HG03457 (cell line): Measurements from ENCODE around the gene DKK3.

ENCODE experiments used
- ATAC-seq: cut with Tn5 transposase; IDR thresholded peaks from one replicate; pipeline ENCODE4 v1.9.1; 2021; ENCODE audit warnings: moderate number of reproducible peaks; ENCODE audit not compliant: unreplicated experiment

Gene DKK3

DNA sequence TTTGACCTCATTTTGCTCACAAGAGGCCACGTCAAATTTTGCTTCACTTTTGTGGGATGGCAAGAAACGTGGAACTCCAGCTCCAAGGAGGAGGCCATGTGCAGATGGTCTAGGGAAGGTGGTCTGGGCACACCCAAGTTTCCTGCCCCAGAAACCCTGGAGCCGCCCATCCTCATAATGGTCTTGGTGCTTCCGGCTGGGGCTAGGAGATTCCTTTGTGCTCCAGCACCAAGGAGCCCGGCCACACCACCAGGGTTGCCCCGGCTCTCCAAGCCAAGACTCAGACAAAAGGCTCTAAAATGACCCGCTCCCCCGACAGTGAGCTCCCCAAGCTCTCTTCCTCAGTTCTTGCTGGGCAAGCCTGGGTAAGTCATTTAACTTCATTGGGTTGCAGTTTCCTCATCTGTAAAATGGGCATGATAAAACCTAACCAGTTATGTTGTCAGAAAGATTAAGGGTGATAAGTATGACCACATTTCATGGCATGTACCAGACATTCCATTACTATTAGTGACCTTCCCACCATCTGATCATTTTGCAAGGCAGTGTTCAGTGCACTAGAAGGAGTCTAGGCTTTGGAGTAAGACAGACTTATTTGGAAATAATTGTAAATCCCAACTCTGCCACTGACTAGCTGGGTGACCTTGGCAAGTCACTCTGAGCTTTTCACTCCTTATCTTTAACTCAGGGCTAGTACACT, 23.3 kb downstream of the DKK3 start:
- ATAC-seq, result no peak

DNA sequence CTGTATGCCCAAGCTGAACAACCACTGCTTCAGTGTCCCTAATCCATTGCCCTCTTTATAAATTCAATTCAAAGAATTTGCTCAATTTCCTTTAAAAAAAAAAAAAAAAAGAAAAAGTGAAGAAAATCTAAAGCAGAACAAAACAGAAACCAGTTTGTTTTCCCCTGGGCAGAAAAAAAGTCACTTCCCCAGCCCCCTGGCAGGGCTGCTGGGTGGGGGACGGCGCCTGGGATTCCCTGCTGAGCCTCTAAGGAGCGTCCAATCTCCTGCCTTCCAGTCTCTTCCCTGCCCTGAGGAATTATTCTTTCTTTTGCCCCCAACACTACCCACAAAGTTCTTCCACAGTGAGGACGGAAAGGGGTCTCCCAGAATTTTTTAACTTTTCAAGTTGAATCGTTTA, 23.9 kb downstream of the DKK3 start:
- no peak for ATAC-seq

DNA sequence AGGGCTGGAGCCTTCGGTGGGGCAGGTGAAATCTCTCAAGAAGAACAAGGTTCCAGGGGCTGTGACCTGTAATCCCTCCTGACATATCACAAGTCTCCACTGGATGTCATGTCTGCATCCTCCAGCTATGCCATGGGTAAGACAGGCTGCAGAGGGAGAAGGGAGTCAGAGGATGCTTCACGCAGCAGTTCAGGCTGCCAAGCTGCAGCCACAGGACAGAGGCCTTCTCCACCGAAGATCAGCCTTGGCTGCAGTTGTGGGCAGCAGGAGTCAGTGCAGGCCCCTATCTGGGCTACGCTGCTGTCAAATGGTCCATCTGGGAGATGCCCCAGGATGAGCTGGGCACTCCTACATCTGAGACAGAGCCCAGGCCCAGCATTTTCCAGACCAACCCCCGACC, 25.0 kb downstream of the DKK3 start:
- no peak for ATAC-seq

DNA sequence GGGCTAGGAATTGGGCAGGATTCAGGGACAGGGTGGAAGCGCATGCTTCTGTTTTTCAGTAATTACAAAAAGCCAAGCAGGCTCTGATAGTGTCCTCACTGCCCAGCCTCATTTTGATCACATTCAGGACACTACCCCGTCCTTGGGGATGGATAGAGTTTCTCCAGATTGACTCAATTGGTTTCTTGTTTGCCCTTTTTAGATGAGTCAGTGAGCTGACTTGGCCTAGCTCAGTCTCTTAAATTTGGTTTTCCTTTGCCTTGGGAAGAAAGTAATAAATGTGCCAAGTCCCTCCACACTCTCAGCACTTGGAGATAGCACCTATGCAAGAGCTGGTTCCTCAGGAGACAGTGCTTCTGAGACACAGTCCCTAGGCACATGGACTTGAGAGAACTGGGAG, 25.5 kb downstream of the DKK3 start:
- ATAC-seq, result no peak

DNA sequence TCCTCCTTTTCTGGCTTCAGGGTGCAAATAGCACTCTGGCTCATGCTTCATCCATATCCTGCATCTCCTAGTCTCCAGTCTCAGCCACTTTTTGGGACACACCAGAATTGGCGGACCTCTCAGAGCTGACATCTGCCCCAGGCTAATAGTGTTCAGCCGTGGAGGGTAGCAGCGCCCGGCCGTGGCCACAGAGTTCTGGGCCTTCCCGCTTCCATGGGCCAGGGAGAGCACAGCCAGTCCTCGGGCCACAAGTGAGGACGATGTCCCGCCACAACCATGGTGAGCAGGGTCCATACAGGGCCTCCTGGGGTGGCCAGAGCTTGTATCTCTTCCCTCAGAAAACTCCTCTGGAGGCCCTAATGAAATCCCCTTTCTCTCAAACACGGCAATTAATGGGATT, 26.0 kb downstream of the DKK3 start:
- ATAC-seq, result no peak

DNA sequence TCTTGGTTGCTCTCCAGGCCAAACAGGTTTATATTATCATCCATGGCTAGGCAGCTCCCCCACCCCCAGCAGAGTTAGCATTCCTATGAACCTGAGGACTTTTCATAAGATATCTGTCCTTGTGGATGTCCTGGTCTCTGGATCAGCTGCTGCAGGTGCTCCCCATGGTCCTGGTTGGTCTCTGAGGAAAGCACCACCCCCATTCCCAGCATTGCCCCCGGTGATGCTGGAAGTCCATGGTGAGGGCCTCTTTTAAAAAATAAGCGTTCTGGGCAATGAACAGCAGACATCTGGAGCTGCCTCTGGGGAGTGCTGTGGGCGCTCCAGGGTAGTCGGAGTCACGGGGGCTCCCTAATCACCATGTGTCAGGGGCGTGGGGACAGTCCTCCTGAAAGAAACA, 26.6 kb downstream of the DKK3 start:
- ATAC-seq, result no peak

DNA sequence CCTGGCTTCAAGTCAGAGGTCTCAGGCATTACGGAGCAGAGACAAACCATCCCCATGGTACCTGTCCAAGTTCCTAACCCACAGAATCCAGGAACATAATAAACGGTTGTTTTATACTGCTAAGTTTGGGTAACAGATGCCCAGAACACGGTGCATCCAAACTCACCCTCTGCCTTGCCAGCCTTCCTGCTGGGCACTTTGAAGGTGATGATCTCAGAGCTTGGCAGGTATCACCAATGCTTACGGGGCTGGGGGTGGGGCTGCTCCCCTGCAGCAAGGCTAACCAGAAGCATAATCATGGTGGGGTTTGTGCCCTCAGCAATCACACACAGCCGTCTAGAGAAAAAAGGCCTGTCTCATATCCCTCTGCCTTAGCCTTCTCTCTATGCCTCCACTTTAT, 27.1 kb downstream of the DKK3 start:
- no peak for ATAC-seq

DNA sequence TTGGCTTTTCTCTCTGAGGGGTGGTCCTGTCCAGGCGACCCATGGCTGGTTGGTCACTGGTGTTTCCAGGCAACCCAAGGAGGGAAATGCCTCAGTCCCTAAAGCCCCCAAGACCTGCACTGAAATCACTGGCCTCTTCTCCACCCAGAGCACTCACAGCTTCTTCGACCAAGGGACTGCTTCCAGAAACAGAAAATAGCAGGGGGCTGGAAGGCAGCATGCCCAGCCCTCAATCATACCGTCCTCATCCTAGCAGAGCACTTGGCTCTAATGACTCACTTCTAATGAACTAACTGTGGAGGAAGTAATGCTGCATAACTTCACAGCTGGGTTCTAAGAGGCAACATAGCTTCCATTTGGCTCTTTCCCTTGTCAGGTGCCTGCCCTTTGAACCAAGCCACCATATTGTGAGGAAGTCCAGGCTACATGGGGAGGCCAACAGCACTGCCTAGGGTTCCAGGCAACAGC, 27.6 kb downstream of the DKK3 start:
- no peak for ATAC-seq

DNA sequence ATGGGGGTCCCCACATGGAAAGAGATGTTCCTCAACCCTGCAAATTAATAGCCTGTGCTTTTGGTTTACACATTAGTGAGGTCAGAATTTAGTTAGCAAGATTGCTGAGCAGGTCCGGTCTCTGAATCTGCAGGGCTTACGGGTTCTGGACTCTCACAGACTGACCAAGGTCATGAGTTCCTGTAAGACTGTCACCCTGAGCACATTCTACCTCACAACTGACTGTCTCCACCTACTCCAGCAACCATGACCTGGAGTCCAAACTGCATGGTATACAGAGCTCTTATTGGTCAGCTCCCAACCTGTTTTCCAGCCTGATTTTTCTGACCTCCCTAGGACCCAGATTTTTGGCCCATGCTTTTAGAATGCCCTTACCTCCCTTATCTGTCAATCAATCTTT, 28.2 kb downstream of the DKK3 start:
- no peak for ATAC-seq

DNA sequence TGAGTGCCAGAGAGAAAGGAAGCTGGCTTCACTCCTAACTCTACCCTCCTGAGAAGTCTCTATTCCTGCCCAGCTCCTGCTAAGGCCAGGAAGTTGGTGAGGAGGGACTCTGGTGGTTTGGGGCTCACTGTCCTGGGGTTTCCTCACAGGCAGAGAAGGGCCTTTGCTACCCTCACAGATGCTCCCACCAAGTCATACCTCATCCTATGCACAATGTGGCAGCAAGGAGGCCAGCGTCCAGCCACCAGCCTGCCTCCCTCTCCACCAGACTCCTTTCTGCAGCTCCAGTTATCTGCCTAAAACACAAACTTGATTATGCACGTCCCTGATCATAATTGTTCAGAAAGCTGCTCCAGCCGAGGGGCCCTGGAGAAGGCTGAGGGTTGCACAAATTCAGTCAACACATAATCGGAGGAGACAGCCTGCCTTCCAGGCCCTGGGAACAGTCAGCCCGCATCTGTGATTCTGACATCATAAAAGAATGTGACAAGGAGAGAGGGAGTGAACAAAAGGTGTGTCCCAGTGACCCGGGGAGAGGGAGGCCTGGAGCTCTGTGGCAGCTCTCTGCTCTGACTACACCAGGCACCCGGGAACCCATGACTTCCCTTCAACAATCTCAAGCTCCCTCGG, 28.8 kb downstream of the DKK3 start:
- no peak for ATAC-seq

DNA sequence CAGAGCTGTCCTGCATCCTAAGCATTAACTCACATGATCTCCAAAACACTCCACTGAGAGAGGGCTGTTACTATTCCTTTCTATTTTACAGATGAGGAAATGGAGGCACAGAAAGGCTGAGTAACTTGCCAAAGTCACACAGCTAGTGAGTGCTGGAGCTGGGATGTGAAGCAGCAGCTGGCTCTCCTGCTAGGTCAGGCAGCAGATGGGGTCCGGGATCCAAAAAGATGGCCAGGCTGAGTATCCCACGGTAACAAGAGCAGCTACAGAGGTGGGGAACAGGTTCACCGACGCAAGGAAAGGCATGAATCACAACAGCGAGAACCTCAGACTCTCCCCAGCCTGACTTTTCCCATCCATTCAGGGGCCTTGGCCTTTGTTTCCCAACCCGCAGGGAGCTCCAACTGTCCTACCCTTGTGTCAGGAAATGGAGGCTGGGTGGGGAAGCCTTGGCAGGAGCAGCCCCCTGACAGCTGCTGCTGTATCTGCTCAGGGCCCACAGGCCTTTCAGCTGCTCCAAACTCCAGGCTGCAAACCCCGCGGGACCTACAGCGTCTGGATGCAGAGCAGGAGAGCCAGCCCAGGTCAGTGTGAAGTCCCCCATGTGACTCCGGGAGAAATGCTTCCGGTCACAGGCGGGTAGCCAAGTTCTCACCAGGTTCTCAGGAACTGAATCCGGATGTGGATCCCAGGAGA, 29.5 kb downstream of the DKK3 start:
- ATAC-seq, result no peak

DNA sequence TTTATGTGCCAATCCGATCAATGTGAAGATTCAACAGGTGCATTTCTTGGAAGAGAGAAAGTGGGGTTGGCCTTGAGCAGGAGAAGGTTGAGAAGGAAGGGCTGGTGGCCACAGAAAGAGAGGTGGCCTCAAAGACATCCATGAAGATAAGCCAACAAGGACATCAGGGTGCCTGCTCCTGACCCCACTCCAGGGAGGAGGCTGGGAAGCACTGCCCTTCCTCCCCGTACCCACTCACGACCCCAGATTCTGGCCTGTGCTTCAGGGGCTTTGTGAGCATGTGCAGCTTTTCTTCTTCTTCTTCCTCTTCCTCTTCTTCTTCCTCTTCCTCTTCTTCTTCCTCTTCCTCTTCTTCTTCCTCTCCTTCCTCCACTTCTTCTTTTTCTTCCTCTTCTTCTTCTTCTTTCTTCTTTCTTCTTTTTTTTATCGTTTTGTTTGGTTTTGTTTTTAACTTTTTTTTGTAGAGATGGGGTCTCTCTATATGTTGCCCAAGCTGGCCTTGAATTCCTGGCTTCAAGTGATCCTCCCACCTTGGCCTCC, 30.3 kb downstream of the DKK3 start:
- no peak for ATAC-seq

DNA sequence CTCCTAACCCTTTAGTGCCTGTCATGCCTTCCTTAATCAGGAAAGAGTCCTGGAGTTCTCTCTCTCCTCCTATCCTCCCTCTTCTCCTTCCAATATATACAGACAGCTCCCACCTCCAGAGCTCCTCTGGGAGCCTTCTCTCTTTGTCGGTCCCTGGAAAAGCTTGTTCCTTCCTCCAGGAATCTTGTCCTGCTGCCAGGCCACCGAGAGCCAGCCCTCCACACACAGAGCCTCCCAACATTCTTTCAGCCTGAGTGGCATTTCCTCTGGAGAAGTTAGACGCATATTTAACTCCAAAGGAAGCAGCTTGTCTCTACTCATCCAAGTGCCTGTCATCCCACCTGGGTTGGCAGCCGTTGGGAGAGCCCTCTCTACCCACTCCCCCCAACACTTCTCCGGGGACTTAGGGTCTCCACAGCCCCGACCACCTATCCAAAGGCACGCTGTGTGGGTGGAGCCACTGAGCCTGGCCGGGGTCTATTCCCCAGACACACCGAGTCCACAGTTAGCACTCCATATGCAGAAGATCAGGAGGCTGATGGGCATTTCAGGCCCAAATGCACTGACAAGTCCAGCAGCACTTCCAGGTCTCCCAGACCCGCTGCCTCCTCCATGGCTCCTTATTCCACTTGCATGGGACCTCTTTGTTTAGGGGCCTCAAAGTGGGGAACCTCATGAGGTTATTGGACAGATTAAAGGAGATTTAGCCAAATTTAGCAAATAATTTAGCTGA, 31.1 kb downstream of the DKK3 start:
- no peak for ATAC-seq

DNA sequence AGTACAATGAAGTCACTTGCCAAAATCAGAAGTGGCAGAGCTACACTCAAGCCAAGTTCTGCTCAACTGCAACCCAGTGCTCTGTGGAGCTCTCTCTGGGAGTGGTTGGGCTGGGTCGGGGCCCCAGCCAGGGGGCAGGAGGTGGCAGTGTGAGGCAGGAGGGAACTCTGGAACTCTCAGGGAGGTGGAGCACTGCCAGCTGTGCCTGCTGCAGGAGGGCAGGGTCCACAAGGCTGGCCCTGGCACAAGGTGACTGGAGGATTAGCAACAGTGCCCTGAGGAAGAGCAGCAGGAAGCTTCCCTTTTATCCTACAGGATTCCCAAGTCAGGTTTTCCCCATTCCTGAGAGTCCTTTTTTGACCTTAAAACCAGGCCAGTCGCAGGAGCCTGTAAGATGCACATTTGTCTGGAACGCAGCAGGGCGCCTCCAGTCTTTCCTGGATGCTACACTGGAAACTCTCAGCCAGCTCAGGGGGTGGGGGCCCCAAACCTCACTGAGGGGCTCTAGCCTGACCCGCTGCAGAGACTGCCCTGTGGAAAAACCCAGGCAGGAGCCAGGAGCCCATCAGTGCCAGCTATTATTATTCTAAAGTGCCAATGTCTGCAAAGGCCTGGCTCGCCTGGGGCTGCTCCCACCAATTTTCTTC, 31.8 kb downstream of the DKK3 start:
- ATAC-seq, result no peak

DNA sequence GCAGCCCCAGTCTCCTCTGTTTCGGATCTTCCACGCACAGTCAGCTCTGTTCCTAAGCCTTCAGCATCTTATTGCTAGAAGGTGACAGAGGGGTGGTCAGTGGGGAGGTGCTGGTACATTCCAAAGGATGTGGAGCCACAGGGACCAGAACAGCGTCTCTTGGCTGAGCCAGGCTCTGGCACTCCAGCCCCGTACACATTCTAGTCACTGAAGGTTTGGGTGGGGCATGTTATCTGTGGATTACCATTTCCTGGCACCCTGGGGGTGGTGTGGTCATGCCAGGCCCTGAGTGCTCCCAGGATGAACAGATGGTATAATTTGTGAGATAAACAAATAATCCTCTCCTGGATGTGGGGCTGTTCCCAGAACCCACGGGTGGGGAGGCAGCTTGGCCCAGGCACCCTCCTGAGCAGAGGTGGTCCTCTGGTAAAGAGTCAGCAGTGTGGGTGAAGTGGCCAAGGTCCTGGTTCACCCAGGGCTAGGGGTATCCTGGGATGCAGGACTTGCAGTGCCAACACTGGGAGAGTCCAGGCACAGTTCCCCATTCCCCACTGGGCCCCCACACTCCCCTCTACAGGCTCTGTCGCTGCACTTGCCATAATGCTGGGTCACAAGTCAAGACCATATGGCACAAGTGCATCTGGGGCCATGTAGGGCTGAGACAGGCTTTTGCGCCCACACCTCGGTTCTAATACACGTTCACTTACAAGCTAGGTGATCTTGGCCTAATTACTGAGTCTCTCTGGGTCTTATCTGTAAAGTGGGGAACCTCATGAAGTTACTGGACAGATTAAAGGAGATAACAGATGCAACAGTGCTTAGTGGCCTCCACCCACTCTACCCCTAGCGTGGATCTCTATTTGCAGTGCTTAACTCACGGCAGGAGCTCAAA, 33.0 kb downstream of the DKK3 start:
- no peak for ATAC-seq

DNA sequence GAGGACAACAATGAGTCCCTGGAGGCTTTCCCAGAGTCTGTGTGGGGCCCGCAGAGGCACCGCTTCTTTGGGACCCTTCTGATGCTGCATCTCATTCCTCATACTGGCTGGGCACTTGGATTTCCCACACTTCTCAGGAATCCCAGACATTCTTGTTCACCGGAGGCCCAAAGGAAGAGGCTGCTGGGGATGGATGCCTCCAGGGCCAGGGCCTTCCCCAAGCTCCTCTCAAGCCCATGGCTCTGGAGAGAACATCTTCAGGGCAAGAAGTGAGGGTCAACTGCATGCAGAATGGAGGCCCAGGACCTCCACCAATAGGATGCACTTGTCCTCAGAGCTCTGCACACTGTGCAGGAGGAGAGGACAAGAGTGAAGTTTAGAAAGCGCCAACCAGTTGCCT, 34.6 kb downstream of the DKK3 start:
- no peak for ATAC-seq

DNA sequence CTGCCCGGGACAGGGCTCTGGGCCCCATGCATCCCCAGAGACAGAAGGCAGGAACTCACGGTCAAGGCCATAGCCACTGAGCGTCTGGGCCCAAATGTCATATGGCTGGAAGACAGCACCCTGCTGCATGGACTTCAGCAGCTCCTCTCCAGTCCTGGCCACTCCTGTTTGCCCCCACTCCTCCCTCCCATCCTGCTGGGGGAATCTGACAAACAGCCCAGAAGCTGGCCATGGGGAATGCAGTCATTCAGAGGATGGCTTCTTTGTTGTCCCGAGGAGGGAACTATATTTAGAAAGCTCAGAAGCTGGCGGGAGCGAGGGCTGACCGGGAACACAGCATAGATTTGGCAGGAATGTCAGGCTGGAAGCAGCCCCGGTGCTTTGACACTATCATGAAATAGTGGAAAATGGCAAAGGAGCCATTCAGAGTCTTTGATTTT, 35.0 kb downstream of the DKK3 start:
- no peak for ATAC-seq

DNA sequence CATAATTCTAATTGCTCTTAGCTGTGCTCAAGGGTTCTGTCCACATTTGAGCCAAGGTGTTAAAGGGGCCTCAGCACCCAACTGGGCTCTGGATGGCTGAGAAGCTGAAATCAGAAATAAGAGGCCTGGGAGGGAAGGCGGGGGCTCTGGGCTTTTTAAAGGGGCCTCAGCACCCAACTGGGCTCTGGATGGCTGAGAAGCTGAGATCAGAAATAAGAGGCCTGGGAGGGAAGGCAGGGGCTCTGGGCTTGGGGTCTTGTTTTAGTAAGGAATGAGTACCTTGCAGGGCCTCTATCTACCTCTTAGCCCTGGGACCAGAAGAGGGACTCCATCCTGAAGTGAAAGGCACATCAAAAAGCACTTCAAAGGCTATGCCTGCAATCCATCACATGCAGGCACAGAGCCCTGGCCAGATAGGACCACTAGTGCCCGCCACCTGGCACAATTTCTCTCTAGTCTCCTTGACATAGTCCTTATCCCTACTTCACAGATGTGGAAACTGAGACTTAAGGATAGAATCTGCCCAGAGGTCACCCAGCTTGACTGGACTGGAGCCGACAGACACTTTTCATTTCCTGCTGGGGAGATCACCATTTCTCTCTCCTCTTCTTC, 35.6 kb downstream of the DKK3 start:
- ATAC-seq, result no peak

DNA sequence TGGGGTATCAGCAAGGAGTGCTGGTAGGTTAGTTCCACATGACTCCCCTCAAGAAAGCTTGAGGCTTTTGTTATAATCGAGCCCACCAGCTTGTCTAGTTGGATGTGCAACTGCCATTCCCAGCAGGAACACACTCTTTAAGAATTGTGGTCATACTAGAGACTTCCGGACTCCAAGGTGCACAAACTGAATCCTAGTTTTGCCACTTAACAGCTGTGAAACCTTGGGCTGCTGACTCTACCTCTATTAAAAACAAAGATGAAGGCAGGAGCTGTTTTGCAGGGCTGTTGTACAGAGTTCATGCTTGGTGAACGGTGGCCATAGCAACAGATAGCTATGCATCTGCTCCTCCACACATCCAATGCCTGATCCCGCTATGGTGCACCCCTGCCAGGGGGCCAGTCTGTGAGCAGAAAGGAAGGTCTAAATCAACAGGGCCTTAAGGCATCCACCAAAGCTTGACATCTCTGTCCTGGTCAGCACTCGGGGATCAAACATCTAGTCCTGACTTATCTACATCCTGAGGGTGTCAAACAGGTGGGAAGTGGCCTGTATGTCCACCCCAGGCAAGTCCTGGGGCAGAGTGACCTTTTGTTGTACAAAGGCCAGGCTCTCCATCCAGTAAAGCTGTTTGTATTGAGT, 36.4 kb downstream of the DKK3 start:
- no peak for ATAC-seq
